NCI-H748 (cell line): ENCODE results near the gene PLAC8.
"Not testable (repeated sequence)": the region's sequence is repeated elsewhere in the genome, so short reads cannot be mapped to it uniquely, and the experiment has no call there.

Experiments
- DNase-seq: peaks from one replicate; lab custom pipeline; 2025; ENCODE audit not compliant: unreplicated experiment; lab: John Stamatoyannopoulos, UW

Gene PLAC8

DNA sequence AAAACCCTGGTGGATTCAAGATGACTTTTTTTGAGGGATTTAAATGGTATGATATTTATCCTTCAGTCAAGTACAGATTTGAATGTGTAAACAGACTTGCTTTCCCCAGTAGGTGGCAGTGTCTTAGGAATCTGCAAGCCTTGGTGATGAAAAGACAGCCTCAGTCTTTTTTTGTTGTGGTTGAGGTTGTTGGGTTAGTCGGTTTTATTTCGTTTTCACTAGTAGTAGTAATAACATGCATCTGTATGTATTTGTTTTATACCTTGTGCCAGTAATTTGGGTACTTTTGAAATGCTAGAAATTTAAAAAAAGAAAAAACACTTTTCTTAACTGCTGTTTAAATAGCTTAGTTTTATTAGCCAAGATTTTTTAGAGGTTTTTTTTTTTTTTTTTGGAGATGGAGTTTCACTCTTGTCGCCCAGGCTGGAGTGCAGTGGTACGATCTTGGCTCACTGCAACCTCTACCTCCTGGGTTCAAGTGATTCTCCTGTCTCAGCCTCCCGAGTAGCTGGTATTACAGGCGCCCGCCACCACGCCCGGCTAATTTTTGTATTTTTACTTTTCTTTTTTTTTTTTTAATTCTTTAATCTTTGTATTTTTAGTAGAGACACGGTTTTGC lies 40.3 kb downstream of the PLAC8 start:
- peak; percentile 62 for DNase-seq

- no peak for DNase-seq
These were observed 43.4 kb downstream of the PLAC8 start for GRCh38 chr4:83071116-83071515.

DNA sequence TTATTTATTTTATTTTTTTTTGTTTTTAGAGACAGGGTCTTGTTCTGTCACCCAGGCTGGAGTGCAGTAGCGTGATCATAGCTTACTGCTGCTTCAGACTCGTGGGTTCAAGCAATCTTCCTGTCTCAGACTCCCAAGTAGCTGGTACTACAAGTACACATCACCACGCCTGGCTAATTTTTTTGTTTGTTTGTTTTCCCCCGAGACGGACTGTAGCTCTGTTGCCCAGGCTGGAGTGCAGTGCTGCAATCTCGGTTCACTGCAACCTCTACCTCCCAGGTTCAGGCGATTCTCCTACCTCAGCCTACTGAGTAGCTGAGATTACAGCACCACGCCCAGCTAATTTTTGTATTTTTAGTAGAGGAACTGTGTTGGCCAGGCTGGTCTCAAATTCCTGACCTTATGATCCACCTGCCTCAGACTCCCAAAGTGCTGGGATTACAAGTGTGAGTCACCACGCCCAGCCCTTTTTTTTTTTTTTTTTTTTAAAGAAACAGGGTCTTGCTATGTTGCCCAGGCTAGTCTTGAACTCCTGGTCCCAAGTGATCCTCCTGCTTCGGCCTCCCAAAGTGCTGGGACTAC lies 47.4 kb downstream of the PLAC8 start:
- no peak for DNase-seq

GRCh38 chr4:83065266-83065665 lies 49.3 kb downstream of the PLAC8 start:
- no peak for DNase-seq

DNA sequence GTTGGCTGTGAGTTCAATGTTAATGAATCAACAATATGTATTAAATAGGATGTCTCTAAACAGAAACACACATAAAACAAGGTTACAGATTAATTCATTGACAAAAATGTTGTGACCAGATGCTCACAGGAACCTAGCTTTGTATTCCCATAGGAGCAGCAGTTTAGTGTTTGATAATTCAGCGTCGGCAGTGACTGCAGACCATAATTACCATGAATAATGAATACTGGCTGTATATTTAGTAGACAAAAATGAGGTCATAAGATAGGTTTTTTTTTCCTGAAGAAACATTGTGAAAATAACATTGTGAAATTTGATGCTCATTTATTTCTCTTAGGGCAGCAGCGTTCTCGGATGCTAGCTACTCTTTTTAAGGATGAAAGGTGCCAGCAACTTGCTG lies 51.8 kb downstream of the PLAC8 start:
- DNase-seq = no peak

DNA sequence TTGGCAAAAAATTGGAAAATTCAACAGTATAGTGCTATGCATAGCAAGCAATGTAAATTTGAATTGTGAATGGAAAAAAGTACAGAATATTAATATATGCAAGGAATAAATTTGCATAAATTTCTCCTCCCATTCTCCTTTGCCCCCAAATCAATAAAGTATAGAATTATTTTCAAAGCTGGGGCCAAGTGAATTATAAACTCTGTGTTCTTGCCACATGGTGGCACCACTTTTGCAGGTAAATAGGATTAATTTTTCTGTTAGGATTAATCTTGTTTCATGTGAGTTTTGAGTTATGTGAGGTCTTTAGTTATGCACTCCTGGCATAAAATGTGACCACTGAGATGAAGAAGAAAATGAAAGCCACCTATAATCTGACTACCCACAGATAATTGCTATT lies 59.6 kb downstream of the PLAC8 start:
- DNase-seq = peak; percentile 10

GRCh38 chr4:83048781-83049180 lies 65.7 kb downstream of the PLAC8 start:
- DNase-seq = not testable (repeated sequence)

- no peak for DNase-seq
These were observed 67.6 kb downstream of the PLAC8 start for GRCh38 chr4:83046693-83047473.

DNA sequence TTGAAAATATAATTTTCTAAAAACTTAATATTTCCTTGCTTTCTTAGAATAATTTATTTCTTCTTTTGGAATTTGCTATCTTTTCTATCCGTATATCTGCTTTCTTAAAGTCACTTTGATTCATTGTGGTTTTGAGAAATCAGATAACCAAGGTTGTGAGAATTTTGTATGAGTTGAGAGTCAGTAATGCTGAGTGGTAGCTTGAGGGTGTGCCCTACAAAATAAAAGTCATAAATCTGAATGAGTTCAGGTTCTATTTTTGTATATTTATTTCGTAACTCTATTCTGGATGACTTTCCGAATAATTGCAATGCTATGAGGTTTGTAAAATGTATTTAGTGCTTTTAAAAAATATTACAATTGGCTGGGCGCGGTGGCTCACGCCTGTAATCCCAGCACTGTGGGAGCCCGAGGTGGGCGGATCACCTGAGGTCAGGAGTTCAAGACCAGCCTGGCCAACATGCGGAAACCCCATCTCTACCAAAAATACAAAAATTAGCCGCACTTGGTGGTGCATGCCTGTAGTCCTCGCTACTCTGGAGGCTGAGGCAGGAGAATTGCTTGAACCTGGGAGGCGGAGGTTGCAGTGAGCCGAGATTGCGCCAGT lies 70.6 kb downstream of the PLAC8 start:
- no peak for DNase-seq

DNA sequence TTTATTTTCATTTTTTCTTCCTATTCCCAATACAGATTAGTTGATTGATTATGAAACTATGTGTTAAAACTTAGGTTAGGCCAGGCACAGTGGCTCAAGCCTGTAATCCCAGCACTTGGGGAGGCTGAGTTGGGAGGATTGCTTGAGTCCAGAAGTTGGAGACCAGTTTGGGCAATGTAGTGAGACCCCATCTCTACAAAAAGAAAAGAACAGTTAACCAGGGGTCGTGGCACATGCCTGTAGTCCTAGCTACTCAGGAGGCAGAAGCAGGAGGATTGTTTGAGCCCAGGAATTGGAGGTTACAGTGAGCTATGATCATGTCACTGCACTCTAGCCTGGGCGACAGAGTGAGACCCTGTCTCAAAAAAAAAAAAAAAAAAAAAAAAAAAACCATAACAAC lies 71.4 kb downstream of the PLAC8 start:
- DNase-seq = not testable (repeated sequence)

DNA sequence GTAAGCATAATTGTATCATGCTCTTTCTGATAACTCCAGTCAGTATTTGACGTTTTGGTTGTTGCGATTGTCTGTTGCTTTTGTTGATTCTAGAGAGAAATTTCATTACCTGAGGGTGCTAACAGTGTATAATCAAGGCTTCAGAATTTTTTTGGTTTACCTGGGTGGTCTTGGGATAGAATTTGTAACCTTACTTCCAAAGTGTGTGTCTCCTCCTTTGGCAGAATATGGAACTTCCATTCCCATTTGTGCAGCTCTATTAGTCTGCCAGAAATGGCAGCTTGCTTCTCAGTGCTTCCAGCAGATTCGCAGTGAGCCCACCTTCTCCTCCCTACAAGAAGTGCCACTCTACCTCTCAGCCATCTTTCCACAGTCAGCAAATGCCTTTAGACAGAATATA lies 74.3 kb downstream of the PLAC8 start:
- no peak for DNase-seq
